SK-N-SH treated with all-trans-retinoic acid at 6 μM for 48 hours (cell line): Measurements from ENCODE around the gene CHRM2.

Experiments used
- ATAC-seq: fragments of 200-7000 bp; cut with Tn5 transposase; 3 replicates; pipeline ENCODE4 v1.9.1; 2020; ENCODE audit warnings: mild to moderate bottlenecking, moderate library complexity
- ARNTL ChIP-seq: fragments of 450-650 bp; formaldehyde crosslinking; IDR thresholded peaks from 2 replicates; pipeline ENCODE4 v1.5.0; 2020; ENCODE audit warnings: low read depth, mild to moderate bottlenecking, moderate library complexity, borderline replicate concordance
- BACH2 ChIP-seq: fragments of 250-450 bp; sonication (Bioruptor Pico); IDR thresholded peaks from 2 replicates; pipeline ENCODE4 v1.9.0; 2021; ENCODE audit warnings: mild to moderate bottlenecking, borderline replicate concordance
- ESRRG ChIP-seq: fragments of 250-450 bp; sonication (Bioruptor Pico); IDR thresholded peaks from 2 replicates; pipeline ENCODE4 v1.6.1; 2021; ENCODE audit warnings: mild to moderate bottlenecking
- ISL1 ChIP-seq: fragments of 250-450 bp; sonication (Bioruptor Pico); IDR thresholded peaks from 2 replicates; pipeline ENCODE4 v2.1.2; 2022; ENCODE audit warnings: mild to moderate bottlenecking, moderate library complexity
- OSR1 ChIP-seq: fragments of 250-450 bp; sonication (Bioruptor Pico); IDR thresholded peaks from 2 replicates; pipeline ENCODE4 v1.8.0; 2022; ENCODE audit warnings: moderate library complexity, mild to moderate bottlenecking, inconsistent platforms
- RARB ChIP-seq: fragments of 250-450 bp; sonication (Bioruptor Pico); IDR thresholded peaks from 2 replicates; pipeline ENCODE4 v1.8.0; 2021; ENCODE audit warnings: mild to moderate bottlenecking, moderate library complexity
- SNAI2 ChIP-seq: fragments of 250-450 bp; sonication (Bioruptor Pico); IDR thresholded peaks from 2 replicates; pipeline ENCODE4 v1.5.0; 2020; ENCODE audit warnings: mild to moderate bottlenecking, moderate library complexity
- TCF4 ChIP-seq: fragments of 250-450 bp; sonication (Bioruptor Pico); IDR thresholded peaks from 2 replicates; pipeline ENCODE4 v1.8.0; 2021; ENCODE audit warnings: mild to moderate bottlenecking, moderate library complexity, borderline replicate concordance
- TOX ChIP-seq: fragments of 250-450 bp; sonication (Bioruptor Pico); IDR thresholded peaks from 2 replicates; pipeline ENCODE4 v1.8.0; 2021; ENCODE audit warnings: mild to moderate bottlenecking, moderate library complexity, borderline replicate concordance
- ZC3H10 ChIP-seq: fragments of 250-450 bp; sonication (Bioruptor Pico); IDR thresholded peaks from 2 replicates; pipeline ENCODE4 v1.5.1; 2021; ENCODE audit warnings: mild to moderate bottlenecking, moderate library complexity
- ZFP3 ChIP-seq: fragments of 250-450 bp; sonication (Bioruptor Pico); IDR thresholded peaks from 2 replicates; pipeline ENCODE4 v1.5.0; 2020; ENCODE audit warnings: mild to moderate bottlenecking, moderate library complexity
- ZFP30 ChIP-seq: fragments of 450-650 bp; formaldehyde crosslinking; IDR thresholded peaks from 2 replicates; pipeline ENCODE4 v1.5.0; 2022; ENCODE audit warnings: mild to moderate bottlenecking, moderate library complexity
- ZNF565 ChIP-seq: fragments of 450-650 bp; formaldehyde crosslinking; conservative IDR thresholded peaks from 2 replicates; pipeline ENCODE4 v1.5.0; 2020; ENCODE audit warnings: low read depth, mild to moderate bottlenecking, moderate library complexity
- ZNF70 ChIP-seq: fragments of 450-650 bp; formaldehyde crosslinking; IDR thresholded peaks from 2 replicates; pipeline ENCODE4 v1.5.0; 2020; ENCODE audit warnings: mild to moderate bottlenecking, moderate library complexity
- ZNF8 ChIP-seq: fragments of 450-650 bp; formaldehyde crosslinking; IDR thresholded peaks from 2 replicates; pipeline ENCODE4 v1.5.0; 2020; ENCODE audit warnings: mild to moderate bottlenecking, moderate library complexity
- TF ChIP-seq, protein P1 (sequence below): fragments of 250-450 bp; sonication (Bioruptor Pico); IDR thresholded peaks from 2 replicates; pipeline ENCODE4 v1.8.0; 2020; ENCODE audit warnings: mild to moderate bottlenecking, moderate library complexity, borderline replicate concordance
- TF ChIP-seq, protein P2 (sequence below): fragments of 250-450 bp; sonication (Bioruptor Pico); IDR thresholded peaks from 2 replicates; pipeline ENCODE4 v1.5.1; 2020; ENCODE audit warnings: low read depth, mild to moderate bottlenecking, moderate library complexity
- TF ChIP-seq, protein P3 (sequence below): fragments of 250-450 bp; sonication (Bioruptor Pico); IDR thresholded peaks from 2 replicates; pipeline ENCODE4 v1.5.0; 2020; ENCODE audit warnings: mild to moderate bottlenecking, moderate library complexity
- TF ChIP-seq, protein P4 (sequence below): fragments of 250-450 bp; sonication (Bioruptor Pico); IDR thresholded peaks from 2 replicates; pipeline ENCODE4 v1.8.0; 2021; ENCODE audit warnings: low read depth, mild to moderate bottlenecking, moderate library complexity, borderline replicate concordance

CHRM2 gene

DNA sequence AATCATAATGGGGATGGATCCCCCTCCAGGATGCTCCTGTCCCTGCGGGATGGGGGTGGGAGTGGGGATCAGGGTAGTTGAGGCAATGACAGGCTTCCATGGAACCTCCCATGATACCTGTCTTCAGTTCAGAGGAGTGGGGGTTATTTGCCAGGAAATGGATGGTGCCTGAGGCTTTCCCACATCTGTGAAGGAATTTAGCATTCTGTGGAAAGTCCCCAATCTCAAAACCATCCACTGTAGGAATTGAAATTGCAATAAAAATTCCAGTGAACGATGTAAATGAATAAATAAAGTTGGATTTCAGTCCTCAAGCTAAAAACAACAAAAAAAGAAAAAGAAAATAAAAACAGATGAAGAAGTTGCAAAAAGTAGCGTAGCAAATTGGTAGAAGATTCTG is 81.9 kb downstream of the CHRM2 start (continued):
- no peak for TF ChIP-seq ARNTL
- no peak for TF ChIP-seq TCF4
- TF ChIP-seq ZNF8 (CRISPR knock-in tag): no peak
- no peak for TF ChIP-seq SNAI2

DNA sequence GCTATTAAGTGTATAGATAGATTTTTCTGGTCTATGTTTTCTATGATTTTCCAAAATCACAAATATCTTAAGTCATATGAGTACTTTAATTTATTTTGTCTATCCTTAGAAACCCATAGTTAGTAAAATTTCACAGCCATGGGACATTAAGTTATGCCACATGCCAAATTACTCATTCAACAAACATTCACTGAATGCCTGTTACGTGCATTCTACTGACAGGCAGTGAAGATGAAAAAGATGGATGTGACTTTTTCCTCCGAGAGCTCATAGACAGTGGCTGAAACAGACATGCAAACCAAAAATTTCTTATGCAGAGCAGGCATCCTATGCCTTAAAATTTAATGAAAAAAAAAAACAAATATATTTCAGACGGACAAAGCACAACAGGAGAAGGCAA is 84.9 kb downstream of the CHRM2 start:
- no peak for ATAC-seq
- TF ChIP-seq ZC3H10: no peak
- TF ChIP-seq ZNF565 (CRISPR knock-in tag): no peak
- TF ChIP-seq, protein P1, sequence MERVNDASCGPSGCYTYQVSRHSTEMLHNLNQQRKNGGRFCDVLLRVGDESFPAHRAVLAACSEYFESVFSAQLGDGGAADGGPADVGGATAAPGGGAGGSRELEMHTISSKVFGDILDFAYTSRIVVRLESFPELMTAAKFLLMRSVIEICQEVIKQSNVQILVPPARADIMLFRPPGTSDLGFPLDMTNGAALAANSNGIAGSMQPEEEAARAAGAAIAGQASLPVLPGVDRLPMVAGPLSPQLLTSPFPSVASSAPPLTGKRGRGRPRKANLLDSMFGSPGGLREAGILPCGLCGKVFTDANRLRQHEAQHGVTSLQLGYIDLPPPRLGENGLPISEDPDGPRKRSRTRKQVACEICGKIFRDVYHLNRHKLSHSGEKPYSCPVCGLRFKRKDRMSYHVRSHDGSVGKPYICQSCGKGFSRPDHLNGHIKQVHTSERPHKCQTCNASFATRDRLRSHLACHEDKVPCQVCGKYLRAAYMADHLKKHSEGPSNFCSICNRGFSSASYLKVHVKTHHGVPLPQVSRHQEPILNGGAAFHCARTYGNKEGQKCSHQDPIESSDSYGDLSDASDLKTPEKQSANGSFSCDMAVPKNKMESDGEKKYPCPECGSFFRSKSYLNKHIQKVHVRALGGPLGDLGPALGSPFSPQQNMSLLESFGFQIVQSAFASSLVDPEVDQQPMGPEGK: no peak
- no peak for TF ChIP-seq SNAI2
- TF ChIP-seq, protein P2, sequence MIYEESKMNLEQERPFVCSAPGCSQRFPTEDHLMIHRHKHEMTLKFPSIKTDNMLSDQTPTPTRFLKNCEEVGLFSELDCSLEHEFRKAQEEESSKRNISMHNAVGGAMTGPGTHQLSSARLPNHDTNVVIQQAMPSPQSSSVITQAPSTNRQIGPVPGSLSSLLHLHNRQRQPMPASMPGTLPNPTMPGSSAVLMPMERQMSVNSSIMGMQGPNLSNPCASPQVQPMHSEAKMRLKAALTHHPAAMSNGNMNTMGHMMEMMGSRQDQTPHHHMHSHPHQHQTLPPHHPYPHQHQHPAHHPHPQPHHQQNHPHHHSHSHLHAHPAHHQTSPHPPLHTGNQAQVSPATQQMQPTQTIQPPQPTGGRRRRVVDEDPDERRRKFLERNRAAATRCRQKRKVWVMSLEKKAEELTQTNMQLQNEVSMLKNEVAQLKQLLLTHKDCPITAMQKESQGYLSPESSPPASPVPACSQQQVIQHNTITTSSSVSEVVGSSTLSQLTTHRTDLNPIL: no peak
- TF ChIP-seq ESRRG (CRISPR knock-in tag): no peak
- TF ChIP-seq, protein P3, sequence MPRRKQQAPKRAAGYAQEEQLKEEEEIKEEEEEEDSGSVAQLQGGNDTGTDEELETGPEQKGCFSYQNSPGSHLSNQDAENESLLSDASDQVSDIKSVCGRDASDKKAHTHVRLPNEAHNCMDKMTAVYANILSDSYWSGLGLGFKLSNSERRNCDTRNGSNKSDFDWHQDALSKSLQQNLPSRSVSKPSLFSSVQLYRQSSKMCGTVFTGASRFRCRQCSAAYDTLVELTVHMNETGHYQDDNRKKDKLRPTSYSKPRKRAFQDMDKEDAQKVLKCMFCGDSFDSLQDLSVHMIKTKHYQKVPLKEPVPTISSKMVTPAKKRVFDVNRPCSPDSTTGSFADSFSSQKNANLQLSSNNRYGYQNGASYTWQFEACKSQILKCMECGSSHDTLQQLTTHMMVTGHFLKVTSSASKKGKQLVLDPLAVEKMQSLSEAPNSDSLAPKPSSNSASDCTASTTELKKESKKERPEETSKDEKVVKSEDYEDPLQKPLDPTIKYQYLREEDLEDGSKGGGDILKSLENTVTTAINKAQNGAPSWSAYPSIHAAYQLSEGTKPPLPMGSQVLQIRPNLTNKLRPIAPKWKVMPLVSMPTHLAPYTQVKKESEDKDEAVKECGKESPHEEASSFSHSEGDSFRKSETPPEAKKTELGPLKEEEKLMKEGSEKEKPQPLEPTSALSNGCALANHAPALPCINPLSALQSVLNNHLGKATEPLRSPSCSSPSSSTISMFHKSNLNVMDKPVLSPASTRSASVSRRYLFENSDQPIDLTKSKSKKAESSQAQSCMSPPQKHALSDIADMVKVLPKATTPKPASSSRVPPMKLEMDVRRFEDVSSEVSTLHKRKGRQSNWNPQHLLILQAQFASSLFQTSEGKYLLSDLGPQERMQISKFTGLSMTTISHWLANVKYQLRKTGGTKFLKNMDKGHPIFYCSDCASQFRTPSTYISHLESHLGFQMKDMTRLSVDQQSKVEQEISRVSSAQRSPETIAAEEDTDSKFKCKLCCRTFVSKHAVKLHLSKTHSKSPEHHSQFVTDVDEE: no peak
- no peak for TF ChIP-seq RARB (CRISPR knock-in tag)
- TF ChIP-seq ARNTL: no peak
- no peak for TF ChIP-seq OSR1 (CRISPR knock-in tag)
- no peak for TF ChIP-seq TOX (CRISPR knock-in tag)

DNA sequence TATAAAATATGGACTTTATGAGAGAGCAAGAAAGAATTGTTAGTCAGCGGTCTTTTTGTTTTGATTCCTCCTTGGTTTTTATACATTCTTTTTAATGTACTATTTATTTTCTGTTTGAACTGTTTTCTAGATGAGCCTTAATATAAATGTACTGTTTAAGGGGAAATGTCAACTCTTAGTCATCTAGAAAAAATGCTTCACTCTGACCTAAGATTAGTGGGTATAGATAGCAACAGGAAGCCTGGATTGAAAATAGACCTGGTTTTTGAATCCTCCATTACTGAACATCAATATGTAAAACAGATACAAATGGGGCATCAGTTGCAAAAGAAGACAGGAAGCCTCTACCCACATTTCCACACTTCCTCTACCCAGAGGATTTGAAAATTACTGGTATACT is 87.8 kb downstream of the CHRM2 start:
- TF ChIP-seq ISL1 (CRISPR knock-in tag): peak; percentile 66
- TF ChIP-seq RARB (CRISPR knock-in tag): no peak
- ATAC-seq: no peak

DNA sequence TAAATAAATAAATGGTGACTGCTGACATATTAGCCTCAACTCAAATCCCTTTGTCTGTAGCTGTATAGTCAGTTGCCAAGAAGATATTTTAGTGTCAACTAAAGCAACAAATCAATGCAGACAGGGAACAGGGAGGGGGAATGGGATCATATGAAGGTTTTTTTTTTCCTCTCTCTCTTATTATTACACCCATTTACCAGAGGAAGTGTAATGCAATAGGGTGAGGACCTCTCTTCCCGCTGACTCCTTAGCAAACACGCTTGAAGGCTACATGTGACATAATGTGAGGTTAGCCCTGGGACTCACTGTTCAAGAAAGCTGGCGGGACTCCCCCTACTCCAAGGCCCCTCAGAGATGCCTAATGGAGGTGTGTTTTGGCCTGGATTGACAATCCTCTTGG is 88.2 kb downstream of the CHRM2 start:
- TF ChIP-seq, protein P3: no peak
- 0 out of 2 replicates have a peak, but pooled peaks have one; percentile 48 for TF ChIP-seq ISL1 (CRISPR knock-in tag)
- no peak for TF ChIP-seq ARNTL
- TF ChIP-seq ZFP30 (CRISPR knock-in tag): no peak
- TF ChIP-seq, protein P2: no peak

DNA sequence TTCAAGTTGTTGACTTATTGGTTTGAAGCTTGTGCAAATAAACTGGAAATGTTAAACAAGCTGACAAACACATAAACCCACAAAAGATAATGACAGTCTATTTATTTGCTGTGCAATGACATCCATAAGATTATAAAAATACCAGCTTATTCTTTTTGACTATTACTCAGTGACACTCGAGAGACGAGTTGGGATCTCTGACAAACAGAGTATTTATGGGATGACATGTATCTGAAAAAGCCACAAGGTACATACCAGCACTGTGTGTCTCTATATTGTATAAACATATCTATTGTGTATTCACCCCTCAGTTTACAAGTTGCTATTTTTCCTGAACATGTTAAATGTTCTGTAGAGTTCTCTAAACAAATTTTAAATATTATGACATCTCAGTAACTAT is 88.9 kb downstream of the CHRM2 start:
- ATAC-seq: no peak
- TF ChIP-seq, protein P1: no peak
- TF ChIP-seq RARB (CRISPR knock-in tag): no peak
- TF ChIP-seq BACH2: no peak
- no peak for TF ChIP-seq SNAI2
- TF ChIP-seq, protein P4, sequence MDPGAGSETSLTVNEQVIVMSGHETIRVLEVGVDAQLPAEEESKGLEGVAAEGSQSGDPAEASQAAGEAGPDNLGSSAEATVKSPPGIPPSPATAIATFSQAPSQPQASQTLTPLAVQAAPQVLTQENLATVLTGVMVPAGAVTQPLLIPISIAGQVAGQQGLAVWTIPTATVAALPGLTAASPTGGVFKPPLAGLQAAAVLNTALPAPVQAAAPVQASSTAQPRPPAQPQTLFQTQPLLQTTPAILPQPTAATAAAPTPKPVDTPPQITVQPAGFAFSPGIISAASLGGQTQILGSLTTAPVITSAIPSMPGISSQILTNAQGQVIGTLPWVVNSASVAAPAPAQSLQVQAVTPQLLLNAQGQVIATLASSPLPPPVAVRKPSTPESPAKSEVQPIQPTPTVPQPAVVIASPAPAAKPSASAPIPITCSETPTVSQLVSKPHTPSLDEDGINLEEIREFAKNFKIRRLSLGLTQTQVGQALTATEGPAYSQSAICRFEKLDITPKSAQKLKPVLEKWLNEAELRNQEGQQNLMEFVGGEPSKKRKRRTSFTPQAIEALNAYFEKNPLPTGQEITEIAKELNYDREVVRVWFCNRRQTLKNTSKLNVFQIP: no peak
- TF ChIP-seq OSR1 (CRISPR knock-in tag): no peak
- no peak for TF ChIP-seq ZFP30 (CRISPR knock-in tag)
- TF ChIP-seq ZC3H10: no peak
- TF ChIP-seq ZNF70 (CRISPR knock-in tag): no peak
- TF ChIP-seq ZFP3 (CRISPR knock-in tag): no peak
- no peak for TF ChIP-seq ISL1 (CRISPR knock-in tag)
- TF ChIP-seq TCF4: no peak
- no peak for TF ChIP-seq TOX (CRISPR knock-in tag)
- TF ChIP-seq, protein P2: no peak

More for the DNA sequence above, 88.2 kb downstream of the CHRM2 start:
- no peak for ATAC-seq
